GM21717 (cell line): ENCODE measurements around the gene ACSL5.
"Not testable (repeated sequence)": the region's sequence is repeated elsewhere in the genome, so short reads cannot be mapped to it uniquely, and the experiment has no call there.

Experiments
- ATAC-seq: cut with Tn5 transposase; IDR thresholded peaks from one replicate; pipeline ENCODE4 v1.9.1; 2021; ENCODE audit warnings: mild to moderate bottlenecking, moderate library complexity; ENCODE audit not compliant: unreplicated experiment

The ACSL5 gene

DNA sequence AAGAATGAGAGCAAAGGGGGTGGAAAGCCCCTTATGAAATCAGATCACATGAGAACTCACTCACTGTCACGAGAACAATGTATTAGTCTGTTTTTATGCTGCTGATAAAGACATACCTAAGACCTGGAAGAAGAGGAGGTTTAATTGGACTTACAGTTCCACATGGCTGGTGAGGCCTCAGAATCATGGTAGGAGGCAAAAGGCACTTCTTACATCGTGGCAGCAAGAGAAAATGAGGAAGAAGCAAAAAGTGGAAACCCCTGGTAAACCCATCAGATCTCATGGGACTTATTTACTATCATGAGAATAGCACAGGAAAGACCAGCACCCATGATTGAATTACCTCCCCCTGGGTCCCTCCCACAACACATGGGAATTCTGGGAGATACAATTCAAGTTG is 32.9 kb downstream of the ACSL5 start:
- not testable (repeated sequence) for ATAC-seq

DNA sequence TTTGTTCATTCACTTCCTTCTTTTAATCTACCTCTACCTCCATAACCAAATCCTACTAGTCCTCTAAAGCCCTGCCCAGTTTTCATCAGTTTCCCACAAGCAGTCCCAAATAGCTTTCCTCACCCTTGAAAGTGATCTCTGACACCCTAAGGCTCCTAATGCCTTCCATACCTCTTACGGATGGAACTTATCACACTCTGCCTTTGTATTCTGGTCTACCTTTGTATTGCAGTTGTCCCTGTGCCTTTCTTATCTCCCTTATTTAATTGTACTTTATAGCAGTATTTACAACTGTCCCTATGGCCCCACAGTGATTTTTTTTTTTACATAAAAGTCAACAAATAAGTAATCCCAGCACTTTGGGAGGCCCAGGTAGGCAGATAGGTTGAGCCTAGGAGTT is 33.8 kb downstream of the ACSL5 start:
- ATAC-seq, result no peak

DNA sequence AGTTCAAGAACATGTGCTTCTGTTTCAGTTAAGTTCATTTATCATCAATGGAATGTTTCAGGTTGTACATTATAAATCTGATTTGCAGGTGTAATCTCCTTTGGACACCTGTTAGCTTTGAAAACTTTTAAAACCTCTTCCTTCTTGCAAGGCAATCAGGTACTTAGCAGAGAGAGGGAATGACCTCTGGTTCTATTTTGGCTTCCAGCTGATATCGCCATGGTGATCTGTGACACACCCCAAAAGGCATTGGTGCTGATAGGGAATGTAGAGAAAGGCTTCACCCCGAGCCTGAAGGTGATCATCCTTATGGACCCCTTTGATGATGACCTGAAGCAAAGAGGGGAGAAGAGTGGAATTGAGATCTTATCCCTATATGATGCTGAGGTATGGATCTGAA is 35.4 kb downstream of the ACSL5 start:
- no peak for ATAC-seq

DNA sequence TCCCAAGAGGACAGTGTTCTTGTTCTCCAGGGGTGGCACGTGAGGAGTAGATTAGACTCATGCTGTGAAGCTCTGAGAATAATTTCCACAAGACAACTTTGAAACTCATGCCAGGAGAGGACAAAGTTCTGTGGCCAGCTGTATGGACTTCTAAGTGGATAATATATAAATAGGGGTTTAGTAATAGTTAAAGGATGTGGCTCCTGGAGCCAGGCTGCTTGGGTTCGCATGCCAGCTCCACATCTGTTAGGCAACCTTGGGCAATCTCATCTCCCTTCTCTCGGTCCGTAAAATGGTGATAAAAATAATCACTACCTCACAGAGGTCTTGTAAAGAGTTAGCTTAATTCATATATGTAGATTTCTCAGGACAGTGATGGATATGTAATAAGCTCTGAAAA is 35.8 kb downstream of the ACSL5 start:
- no peak for ATAC-seq

DNA sequence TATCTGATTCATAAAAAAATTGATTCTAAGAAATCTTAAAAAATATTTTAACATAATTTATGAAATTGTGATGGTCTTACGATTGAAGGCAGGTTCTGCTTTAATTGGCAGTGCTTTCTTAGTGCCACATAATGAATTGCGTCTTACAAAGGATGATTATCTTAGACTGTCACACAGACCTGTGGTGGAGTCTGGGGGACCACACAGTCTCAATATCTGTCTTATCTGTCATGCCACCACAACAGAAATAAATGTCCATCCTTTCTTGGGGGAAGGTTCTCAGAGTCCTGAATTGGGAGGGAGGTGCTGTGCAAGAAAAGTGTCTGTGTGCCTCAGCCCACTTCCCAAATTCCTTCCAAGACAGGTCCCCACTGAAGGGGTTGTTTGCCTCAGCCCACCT is 38.8 kb downstream of the ACSL5 start:
- no peak for ATAC-seq

DNA sequence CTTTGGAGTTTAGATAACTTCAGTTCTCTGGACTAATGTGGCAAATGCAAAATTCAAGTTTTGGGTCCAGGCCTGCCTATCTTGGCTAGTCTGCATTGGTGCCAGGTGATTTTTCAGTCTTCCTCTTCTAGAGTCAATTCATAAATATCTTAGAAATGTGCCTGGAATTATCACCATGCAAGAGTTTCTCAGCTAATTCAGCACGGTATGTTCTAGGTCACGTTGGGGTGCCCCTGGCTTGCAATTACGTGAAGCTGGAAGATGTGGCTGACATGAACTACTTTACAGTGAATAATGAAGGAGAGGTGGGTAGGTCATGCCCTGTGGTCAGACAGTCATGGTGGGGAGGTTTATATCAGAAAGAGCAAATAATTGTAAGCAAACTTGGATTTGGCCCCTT is 47.8 kb downstream of the ACSL5 start:
- no peak for ATAC-seq

DNA sequence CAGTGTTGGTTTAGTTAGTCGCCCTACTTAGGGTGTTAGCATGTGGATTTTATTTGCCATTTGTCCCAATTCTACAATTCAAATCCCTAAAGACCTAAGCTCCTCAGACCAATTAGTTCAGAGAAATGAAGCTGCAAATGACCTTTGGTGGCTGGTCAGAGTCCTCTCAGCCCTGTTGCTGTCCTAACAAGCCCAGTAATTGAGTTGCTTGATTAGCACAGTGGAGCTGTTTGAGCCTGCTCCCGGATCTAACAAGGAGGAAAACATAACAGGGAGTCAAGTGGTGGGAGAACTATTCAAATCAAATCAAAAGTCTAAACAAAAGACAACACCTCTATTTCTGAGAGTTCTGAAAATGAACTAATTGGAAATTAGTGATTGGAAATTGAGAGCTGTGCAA is 50.7 kb downstream of the ACSL5 start:
- no peak for ATAC-seq

DNA sequence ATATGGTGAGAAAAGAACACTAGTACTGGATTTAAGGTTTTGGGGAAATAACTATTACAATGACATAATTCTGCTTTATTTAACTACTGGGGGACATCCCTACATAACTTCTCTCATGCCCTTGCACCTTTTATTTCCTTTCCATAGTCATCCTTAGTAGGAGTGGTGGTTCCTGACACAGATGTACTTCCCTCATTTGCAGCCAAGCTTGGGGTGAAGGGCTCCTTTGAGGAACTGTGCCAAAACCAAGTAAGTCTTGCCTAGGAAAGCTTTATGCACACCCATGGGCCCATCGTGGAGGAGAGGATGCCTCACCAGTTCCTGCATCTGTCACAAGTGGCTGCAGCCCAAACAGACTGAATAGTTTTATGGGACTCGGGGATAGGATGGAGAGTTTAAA is 52.2 kb downstream of the ACSL5 start:
- ATAC-seq, result no peak

DNA sequence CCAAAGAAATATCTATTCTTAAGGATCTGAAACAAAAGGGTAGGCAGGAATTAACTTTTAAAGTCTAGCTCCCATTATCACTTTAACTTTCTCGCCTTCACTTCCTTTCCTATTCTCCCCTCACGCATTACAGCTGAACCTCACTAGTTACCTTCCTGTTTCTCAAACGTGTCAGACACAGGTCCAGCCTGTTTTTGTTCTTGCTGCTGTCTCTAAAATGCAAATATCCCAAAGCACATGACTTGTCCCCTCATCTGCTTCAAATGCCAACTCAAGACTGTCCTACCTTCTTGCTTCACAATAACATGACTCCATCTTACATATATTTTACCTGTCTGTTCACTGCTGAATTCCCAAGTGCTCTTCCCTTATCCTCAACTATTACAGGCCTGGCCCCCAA is 55.2 kb downstream of the ACSL5 start:
- ATAC-seq, result no peak

DNA sequence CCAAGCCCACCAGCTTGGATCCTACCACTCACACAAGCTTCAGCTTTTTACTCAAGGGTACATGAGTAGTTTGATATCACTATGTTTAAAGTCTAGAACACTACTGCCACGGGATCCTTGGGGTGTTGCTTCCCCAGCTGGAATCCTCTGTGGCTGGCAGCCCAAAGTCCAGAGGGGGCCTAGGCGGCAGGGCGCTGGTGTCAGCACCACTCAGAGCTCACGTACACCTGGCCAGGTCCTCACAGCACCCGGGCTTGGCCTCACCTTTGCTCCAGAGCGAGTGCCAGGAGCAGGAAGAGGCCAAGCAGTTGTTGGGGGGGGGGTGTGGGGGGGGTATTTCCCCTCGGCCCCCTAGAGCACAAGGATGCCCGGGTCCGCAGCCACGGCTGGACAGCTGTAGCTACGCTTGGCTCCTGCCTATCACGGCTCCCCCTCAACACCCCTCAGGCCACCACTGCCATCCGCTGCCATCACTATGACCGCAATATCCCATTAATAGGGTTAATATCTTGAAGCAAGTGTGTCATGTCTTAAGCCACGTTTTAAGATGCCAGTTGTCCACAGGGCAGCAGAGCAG is 55.8 kb downstream of the ACSL5 start:
- ATAC-seq, result no peak

DNA sequence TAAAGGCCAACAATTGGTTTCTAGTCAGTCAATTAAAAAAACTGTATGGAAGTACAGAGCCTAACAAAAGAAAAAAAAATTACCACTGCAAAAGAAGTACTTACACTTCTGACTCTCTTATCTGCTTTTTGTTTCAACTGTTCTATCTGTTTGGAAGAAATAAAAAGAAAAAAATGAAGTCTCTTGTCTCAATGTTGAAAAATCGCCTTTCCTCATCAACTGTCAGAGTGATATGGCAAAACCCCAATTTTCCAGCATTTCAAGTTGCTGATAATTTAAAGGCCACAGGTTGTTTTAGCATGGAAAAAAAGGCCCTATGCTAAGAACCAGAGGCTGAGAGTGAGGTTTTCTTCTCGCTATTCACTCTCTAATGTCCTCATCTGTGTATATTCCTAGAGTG is 59.2 kb downstream of the ACSL5 start:
- no peak for ATAC-seq

DNA sequence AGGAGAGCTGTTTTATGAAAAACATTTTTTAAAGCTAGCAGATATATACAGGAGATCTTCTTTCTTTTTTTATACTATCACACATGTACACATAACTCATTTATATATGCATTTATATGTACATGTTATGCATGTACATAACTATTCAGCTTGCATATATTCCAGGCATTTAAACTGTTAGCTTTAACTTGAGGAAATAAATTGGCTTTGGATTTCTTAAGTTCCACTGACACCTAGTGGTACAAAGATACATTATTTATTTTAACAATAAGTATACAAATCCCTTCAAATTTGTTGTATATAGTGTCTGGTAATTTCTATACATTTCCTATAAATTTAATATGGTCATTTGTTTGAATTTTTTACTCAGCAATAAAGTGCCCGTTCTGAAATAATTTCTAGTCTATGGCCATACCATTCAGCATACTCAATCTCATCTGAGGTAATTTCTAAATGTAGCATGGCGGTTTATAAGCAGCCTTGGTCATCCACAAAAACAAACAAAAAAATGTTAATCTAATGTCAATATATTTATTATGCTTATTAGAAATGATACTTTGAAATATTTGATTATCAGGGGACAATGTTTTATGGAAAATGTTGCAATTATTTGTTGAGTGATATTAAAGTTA is 61.2 kb downstream of the ACSL5 start:
- ATAC-seq, result no peak

DNA sequence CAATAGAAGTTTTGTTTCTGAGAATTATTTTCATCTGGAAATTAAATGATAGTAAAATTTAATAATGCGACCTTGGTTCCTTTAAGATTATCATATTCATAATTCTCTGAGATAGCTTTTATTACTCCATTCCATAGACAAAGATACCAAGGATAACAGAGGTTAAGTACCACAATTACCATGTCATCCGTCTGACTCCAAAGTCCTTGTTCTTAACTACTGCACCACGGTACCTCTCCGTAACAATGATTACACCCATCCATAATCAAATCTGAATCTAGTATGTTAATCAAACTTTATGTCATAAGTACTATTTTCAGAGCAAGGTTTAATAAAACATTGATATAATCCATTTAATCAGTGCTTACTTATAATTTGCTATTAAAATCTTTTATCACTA is 64.4 kb downstream of the ACSL5 start:
- no peak for ATAC-seq

DNA sequence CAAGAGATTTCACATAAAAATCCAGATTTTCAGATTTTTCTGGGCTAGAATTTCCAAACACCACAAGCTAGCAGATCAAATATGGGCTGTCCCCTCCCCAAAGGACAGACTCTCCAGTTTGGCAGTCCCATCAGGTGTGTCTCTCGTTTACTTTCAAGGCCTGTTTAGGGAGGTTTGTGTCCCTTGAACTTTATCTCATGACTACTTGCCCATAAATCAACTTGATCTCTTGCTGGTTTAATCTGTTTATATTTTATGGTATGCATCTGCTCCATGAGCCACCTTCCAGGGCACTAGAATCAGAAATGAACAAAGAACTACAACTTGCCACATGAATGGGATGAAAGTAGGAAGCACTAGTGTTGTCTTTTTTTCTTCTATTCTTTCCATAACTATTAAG is 67.6 kb downstream of the ACSL5 start:
- ATAC-seq, result no peak

DNA sequence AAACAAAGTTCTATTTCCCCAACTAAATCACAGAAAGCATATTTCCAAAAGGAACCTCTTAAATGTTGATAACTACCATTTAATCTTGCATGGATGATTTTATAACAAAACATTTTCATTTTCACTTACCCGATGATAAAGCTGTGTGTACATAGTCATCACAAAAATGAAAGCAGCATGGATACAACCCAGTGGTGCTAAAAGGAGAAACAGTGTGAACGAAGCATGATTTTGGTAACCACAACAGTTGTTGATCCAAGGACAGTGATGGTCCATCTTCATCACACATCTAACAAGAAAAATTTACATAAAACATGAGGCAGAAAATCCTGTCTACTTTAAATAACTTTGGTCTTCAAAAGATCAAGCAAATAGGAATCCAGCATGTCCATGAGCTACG is 68.1 kb downstream of the ACSL5 start:
- peak; percentile 31 for ATAC-seq

DNA sequence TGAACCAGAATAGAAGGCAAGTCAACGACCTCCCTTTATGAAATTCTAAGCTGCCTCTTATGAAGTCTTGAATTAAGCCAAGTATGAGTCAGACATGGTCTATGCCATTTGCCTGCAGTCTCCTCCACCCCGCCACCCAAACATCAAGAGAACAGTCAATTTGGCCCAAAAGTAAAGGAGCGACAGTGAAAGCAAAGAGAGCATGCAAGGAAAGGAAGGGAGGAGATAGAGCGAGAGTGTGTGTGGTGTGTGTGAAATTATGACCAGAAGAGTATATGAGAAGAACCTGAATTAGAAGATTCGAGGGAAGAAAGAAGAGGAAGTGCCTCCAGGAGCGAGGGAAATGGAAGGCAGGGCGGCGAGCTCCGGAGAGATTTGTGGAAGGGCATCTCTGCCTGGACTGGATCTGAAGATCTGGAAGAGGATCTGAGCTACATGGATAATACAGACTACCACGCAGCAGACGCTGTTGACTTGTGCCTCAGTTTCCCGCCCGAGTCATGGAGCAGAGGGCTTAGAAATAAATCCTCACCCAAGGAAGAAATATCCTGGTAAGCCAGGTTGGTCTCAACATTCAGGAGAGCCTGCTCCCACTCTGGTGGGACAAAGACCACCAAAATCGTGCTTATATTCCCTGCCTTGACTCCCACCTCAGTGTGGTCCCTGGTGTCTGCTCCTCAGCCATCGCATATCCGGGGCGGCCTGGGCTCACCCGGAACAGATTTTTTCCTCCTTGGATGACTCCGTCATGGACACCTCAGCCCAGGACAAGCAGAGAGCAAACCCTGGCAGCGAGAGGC is 72.3 kb downstream of the ACSL5 start:
- ATAC-seq, result peak; percentile 39

DNA sequence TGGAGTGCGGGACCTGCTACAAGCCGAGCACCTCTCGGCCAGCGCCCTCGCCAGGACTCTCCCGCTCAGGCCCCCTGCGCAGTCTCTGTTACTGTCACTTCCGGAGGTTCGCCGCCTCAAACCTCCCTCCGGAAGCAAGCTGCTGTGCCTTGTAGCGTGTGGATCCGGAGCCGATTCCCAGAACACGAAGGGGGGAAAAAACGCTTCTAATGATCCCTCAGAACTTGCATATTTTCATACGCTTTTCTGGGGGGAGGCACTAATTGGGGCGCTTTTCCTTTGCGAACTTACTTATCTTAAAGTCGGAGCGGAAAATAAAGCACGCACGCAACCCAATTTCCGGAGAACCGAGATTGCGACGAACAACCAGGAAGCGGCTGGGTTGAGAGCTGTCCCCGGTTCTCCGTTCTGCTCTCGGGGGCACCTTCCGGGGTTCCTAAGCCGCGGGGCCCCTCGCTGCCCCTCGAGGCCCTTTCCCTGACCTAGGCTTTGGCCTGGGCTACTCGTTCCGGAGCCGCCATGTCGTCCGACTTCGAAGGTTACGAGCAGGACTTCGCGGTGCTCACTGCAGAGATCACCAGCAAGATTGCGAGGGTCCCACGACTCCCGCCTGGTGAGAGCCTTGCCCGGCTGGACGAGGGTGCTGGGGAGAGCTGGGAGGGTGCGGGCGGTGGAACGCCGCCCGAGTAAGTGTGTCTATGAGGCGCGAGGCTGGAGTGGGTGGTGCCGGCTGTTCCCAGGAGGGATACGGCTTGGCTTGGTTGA is 73.1 kb downstream of the ACSL5 start, which contains the start of the genes VTI1A and ZDHHC6:
TSS of gene VTI1A (plus strand) at position 361 of the 765 bp plus-strand sequence. CDS start at position 520, 159 bp downstream.
TSS of gene ZDHHC6 (minus strand) at position 60 of the 765 bp plus-strand sequence. CDS start 1,478 bp downstream, outside the sequence.
- ATAC-seq, result peak; percentile 91

DNA sequence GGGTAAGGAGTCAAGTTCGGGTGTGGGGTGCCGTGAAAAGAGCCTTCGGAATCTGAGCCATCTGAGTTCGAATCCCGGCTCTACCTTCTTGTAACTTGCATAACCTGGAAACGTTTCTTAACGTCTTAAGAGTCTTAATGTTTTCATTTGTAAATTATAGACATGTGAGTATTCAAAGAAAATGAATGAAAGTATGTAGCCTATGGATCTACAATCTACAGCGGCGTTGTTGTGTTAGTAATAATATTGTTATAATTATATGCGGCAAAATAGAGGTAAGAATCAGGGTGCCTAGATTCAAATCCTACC is 73.7 kb downstream of the ACSL5 start:
- no peak for ATAC-seq

DNA sequence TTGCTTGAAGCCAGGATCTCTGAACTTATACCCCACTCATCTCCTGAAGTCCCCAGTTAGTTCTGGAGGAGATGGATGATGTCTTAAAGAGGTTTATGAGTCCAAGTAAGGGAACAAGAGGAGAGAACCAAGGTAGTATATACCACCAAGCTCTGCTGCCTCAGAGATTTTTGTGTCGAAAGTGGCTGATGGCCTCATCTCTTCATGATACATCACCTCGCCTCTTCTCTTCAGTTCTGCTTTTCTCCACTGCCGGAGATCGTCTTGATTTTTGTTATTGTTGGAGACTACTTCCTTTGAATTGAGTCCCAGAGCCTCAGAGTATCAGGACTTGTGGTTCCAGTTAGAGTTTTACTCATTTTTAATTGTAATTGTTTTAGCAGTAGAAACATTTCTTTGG is 75.0 kb downstream of the ACSL5 start:
- no peak for ATAC-seq

DNA sequence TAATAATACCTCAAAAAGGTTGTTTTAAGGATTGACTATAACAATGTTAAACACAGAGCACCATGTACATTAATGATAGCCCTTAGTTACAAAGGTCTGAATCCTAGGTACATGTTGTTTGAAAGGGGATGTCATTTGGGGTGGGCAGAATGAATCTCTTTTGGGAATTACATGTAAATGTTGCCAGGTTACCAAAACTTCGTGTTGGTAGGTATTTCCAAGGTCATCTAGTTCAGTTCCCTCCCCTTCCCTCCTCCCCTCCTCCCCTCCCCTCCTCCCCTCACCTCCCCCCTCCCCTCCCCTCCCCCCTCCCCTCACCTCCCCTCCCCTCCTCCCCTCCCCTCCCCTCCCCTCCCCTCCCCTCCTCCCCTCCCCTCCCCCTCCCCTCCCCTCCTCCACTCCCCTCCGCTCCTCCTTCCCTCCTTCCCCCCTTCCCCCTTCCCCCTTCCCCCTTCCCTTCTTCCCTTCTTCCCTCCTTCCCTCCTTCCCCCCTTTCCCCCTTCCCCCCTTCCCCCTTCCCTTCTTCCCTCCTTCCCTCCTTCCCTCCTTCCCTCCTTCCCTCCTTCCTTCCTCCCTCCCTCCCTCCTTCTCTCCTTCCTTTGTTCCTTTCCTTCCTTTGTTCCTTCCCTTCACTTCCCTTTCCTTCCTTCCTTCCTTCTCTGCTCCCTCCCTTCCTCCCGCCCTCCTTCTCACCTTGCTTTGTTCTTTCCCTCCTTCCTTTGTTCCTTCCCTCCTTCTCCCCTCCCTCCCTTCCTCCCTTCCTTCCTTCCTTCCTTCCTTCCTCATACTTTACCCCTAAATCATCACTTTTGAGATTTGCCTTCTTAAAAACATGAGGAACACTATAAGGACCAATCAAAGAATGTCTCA is 81.2 kb downstream of the ACSL5 start:
- no peak for ATAC-seq

DNA sequence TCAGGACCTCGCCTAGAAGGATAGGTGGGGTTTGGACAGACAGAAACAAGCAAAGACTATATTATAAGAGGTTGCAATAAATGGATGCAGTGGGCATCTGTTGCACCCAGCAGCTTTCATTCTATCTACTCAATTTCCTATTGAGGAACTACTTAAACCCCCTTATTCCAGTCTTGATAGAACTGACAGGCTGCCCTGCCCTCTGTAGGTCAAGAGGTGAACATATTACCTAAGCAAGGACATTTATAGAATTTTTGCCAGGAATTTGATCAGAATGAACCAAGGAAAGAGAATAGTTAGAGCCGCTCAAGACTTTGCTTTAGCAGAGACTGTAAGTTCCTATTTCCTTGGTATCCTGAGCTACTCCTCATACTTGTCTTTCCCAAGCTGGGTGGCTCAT is 82.6 kb downstream of the ACSL5 start:
- ATAC-seq, result no peak
